GM10266 (cell line): ENCODE results near the gene TRAF7.

Experiments used
- DNase-seq: peaks from one replicate; pipeline ENCODE4 v3.0.0; 2012; ENCODE audit errors: extremely low spot score
- TF ChIP-seq, protein P1 (sequence below): IDR thresholded peaks from 2 replicates; pipeline ENCODE4 v1.5.1; 2012; ENCODE audit warnings: mild to moderate bottlenecking, low read depth; ENCODE audit not compliant: control insufficient read depth, insufficient read depth; ENCODE audit errors: missing control alignments

TRAF7 gene

GRCh38 chr16:2226245-2226793 lies 70.7 kb downstream of the TRAF7 start:
- DNase-seq: no peak

GRCh38 chr16:2226918-2227317 lies 71.3 kb downstream of the TRAF7 start:
- no peak for DNase-seq

More at GRCh38 chr16:2226245-2226793, 70.7 kb downstream of the TRAF7 start:
- TF ChIP-seq, protein P1, sequence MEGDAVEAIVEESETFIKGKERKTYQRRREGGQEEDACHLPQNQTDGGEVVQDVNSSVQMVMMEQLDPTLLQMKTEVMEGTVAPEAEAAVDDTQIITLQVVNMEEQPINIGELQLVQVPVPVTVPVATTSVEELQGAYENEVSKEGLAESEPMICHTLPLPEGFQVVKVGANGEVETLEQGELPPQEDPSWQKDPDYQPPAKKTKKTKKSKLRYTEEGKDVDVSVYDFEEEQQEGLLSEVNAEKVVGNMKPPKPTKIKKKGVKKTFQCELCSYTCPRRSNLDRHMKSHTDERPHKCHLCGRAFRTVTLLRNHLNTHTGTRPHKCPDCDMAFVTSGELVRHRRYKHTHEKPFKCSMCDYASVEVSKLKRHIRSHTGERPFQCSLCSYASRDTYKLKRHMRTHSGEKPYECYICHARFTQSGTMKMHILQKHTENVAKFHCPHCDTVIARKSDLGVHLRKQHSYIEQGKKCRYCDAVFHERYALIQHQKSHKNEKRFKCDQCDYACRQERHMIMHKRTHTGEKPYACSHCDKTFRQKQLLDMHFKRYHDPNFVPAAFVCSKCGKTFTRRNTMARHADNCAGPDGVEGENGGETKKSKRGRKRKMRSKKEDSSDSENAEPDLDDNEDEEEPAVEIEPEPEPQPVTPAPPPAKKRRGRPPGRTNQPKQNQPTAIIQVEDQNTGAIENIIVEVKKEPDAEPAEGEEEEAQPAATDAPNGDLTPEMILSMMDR: no peak

More at GRCh38 chr16:2226918-2227317, 71.3 kb downstream of the TRAF7 start:
- TF ChIP-seq, protein P1: no peak
